Femur (tissue), 1 donor: ENCODE data around the gene PTGER2.

ENCODE experiments used
- DNase-seq: peaks from one replicate; pipeline ENCODE4 v3.0.0-alpha.2; 2017

The PTGER2 gene

GRCh38 chr14:52307376-52307775 lies 6.7 kb upstream of the PTGER2 start:
- DNase-seq: no peak

- no peak for DNase-seq
Measured at GRCh38 chr14:52307905-52308304, 6.2 kb upstream of the PTGER2 start.

DNA sequence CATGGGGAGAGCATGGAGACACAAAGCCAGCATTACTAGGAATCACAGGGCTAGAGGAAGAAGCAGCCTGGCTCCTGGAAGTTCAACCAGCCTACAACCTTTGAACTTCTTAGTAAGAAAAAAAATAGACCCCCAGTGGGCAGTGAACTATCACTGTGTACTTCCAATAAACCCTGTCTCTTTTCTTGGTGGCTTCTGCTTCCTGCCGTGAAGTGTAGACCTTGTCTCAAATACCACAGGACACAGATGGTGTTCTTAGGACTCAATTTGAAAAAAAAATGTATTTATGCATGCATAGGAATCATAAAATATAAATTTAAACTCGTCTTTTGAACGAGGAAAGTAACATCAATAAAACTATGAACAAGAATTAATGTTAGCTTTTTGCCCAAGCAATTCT lies 3.6 kb upstream of the PTGER2 start:
- no peak for DNase-seq

DNA sequence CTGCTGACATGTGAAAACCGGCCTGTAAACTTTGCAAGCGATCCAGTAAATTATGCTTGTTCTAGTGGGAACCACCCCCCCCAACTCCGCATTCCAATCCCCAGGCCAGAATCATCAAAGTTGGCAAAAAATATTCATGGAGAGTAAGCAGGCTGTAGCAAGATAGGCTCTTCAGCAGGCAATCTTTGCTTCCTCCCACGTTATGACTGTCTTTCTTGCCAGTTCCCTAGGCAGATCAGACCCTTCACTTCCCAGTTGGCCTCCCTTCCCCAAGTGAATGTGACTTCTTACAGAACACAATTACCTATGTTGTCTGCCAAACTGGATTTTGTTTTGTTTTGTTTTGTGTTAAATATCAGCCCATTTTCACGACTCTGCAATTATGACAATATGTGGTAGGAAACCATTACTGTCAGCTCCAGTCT lies 1.2 kb upstream of the PTGER2 start:
- peak; percentile 43 for DNase-seq

DNA sequence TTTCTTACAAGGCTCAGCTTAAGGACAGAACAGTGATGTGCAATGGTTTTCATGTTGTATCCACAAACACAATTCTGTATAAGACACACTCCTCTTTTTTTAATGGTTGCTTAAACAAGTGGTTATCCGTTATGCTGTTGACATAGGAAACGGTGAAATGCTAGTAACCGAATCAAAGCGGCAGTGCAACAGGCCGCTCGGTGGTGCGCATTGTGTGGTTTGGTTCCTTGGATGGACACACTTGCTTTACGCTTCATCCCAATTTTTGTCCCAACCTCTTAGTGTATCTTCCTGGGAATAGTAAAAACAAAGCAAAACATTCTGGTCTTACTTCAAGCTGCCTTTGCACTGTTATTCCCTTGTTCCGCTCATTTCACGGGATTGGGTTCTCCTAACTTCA lies 650 bp upstream of the PTGER2 start:
- DNase-seq: peak; percentile 42

DNA sequence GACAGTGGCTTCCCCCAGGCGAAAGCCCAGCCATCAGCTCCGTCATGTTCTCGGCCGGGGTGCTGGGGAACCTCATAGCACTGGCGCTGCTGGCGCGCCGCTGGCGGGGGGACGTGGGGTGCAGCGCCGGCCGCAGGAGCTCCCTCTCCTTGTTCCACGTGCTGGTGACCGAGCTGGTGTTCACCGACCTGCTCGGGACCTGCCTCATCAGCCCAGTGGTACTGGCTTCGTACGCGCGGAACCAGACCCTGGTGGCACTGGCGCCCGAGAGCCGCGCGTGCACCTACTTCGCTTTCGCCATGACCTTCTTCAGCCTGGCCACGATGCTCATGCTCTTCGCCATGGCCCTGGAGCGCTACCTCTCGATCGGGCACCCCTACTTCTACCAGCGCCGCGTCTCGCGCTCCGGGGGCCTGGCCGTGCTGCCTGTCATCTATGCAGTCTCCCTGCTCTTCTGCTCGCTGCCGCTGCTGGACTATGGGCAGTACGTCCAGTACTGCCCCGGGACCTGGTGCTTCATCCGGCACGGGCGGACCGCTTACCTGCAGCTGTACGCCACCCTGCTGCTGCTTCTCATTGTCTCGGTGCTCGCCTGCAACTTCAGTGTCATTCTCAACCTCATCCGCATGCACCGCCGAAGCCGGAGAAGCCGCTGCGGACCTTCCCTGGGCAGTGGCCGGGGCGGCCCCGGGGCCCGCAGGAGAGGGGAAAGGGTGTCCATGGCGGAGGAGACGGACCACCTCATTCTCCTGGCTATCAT lies 663 bp downstream of the PTGER2 start:
- DNase-seq: peak; percentile 43

GRCh38 chr14:52315355-52315718 lies 1.2 kb downstream of the PTGER2 start:
- DNase-seq: no peak

DNA sequence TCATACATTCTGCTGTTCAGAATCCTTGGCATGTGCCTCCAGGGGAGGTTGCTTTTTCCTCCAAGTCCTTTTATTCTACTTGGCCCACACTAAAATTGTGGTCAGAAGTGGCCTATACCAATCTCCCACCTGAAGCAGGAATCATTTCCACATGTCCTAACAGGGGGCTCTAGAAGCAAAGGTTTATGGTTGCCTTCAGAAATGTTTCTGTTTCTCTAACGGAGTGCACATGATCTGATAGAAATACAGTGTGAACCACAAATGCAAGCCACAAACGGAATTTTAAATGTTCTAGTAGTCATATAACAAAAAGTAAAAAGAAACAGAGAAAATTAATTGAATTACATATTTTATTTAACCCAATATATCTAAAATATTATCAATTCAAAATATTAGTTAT lies 4.0 kb downstream of the PTGER2 start:
- DNase-seq: no peak

GRCh38 chr14:52318826-52319645 lies 4.9 kb downstream of the PTGER2 start:
- no peak for DNase-seq

DNA sequence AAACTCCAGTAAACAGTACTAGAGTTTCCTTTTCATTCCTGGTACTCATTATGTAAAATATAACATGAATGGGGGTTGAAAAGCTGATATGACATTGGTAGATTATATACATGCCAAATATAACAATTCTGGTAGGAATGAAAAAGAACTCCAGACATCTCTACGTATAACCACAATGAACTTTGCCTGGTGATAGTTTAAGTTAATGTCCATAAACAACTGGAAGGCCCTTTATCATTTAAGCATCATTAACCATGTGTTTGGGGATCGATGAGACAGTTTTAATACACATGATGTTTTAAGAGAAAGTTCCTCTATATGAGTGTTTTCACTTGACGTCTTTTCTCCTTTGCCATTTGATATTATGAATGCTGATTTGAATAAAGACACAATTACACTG lies 5.8 kb downstream of the PTGER2 start:
- DNase-seq: no peak

- DNase-seq: no peak
Measured at GRCh38 chr14:52325126-52325525, 11.0 kb downstream of the PTGER2 start.

DNA sequence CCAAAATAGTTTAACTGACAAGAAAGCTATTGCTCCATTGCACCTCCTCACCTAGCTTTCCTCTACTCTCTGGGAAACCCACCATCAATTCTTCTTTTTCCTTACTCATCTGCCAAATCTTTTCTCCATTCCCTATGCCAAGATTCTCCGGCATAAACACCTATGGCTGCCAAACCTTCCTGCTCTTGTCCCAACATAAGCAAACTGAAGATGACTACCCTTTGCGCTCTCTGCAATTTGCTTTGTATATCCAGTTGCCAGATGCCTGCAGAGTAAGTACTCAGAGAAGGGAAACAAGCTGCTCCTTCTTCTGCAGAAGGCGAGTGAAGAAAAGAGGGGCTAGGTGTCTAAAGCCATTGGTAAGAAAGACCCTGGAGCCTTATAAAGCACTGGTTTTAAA lies 11.5 kb downstream of the PTGER2 start:
- DNase-seq: no peak

DNA sequence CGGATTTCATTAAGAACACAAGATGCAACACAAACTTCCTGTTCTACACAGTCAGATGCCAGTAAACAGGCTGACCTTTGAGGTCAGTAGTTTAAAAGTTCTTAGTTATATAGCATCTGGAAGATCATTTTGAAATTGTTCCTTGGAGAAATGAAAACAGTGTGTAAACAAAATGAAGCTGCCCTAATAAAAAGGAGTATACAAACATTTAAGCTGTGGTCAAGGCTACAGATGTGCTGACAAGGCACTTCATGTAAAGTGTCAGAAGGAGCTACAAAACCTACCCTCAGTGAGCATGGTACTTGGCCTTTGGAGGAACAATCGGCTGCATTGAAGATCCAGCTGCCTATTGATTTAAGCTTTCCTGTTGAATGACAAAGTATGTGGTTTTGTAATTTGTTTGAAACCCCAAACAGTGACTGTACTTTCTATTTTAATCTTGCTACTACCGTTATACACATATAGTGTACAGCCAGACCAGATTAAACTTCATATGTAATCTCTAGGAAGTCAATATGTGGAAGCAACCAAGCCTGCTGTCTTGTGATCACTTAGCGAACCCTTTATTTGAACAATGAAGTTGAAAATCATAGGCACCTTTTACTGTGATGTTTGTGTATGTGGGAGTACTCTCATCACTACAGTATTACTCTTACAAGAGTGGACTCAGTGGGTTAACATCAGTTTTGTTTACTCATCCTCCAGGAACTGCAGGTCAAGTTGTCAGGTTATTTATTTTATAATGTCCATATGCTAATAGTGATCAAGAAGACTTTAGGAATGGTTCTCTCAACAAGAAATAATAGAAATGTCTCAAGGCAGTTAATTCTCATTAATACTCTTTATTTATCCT lies 13.5 kb downstream of the PTGER2 start:
- DNase-seq: no peak

- no peak for DNase-seq
Measured at GRCh38 chr14:52328276-52328675, 14.2 kb downstream of the PTGER2 start.

- DNase-seq: no peak
Measured at GRCh38 chr14:52329678-52330369, 15.7 kb downstream of the PTGER2 start.

- no peak for DNase-seq
Measured at GRCh38 chr14:52332269-52332668, 18.2 kb downstream of the PTGER2 start.

DNA sequence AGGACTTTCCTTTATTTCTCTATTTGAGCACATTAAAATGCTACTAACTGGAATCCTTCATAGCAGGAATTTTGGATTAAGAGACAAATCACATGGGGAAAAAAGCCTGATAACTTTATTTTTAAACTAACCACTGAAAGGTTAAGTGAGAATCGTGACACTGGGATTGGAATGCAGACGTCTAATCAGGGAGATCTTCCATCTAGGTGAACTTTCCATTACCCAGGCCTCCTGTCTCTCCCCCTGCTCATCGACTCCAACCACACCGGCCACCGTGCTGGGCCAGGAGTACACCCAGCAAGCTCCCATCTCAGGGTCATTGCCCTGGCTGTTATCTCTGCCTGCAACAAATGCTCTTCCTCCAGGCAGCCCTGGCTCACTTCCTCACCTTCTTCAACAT lies 19.0 kb downstream of the PTGER2 start:
- DNase-seq: no peak

GRCh38 chr14:52333823-52334657 lies 19.9 kb downstream of the PTGER2 start:
- no peak for DNase-seq

DNA sequence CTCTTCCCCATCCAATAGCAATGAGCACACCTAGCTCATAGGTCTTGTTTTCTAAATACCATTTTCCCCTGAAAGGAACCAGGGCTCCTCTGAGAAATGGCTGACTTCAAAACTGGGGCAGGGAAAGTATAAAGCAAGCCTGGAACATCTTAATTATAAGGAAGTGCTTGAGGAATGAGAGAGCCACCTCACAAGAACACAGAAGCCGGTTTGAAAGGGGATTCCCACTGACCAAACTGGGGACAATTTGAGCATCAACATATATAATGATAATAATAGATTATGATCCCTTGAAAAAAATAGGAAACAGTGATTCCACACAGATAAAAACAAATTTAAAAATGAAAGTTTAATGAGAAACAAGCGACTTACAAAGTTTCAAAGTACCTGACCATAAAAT lies 22.1 kb downstream of the PTGER2 start:
- no peak for DNase-seq

DNA sequence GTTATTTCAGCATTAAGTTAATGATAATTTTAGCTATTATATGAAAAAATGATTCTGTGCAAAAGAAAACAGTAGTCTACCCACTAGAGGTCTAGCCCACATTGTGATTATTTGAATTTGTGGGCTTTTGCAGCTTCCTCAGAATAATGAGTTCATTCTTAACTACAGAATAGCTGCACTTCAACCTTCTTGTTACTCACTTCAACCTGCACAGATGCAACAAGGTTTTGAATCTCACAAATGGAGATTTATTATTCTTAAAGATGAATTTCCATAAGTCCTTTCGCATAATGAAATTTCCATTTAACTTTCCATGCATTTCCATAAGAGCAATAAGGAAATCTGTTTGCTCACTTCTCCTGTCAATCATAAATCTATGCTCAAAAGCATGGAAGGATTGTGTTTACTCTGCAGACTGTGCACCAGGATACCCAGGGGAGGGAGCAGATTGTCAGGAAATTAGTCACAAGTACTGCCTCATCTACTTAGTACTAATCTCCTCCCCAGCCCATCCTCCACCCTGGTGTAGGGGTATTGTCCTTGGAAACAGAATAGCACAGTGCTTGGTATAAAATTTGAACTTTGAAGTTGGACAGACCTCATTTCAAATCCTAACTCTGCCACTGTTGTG lies 24.1 kb downstream of the PTGER2 start:
- DNase-seq: no peak

DNA sequence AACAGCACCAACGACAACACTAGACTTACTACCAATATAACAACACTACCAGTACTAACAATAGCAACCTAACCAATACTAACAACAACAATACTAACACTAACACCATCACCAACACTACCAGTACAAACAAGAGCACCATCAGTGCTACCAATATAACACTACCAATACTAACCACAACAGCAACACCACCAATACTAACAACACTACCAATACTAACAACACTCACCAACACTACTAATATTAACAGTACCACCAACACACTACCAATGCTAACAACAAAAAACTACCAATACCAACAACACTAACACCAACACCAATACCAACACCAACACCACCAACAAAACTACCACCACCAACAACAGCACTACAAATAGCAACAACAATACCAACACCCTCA lies 25.1 kb downstream of the PTGER2 start:
- no peak for DNase-seq
